HepG2 (cell line): ENCODE measurements around the gene CCDC178. TPM values are rescaled to one million over a fixed set of nuclear protein-coding genes. Genes with fewer than 3 reads are reported as not detected.

Source experiments
- ATAC-seq: fragments of 200-7000 bp; cut with Tn5 transposase; 3 replicates; pipeline ENCODE4 v1.9.1; 2020; ENCODE audit warnings: mild to moderate bottlenecking, moderate library complexity
- BruUV-seq: library from RNA; stranded (reverse); fragments of 400-500 nt; replicated peaks from 2 replicates; lab custom pipeline; 2021; lab: Mats Ljungman, UMichigan
- CTCF ChIA-PET: fragments of 300-600 bp; formaldehyde crosslinking; extraction: SDS; loops from one replicate; lab custom pipeline; 2021; ENCODE audit warnings: low total read pairs, inconsistent platforms, low intra/inter-chr PET ratio; lab: Yijun Ruan, JAX
- POLR2A ChIA-PET: fragments of 350-600 bp; sonication (Branson Sonifier 250); formaldehyde crosslinking; loops from one replicate; lab custom pipeline; 2020; ENCODE audit warnings: antibody characterized with exemption, inconsistent platforms; lab: Yijun Ruan, JAX
- DNase-seq: peaks from one replicate; pipeline ENCODE4 v3.0.0-alpha.2; 2015; ENCODE audit warnings: low spot score
- FAIRE-seq: peaks from 3 replicates; lab custom pipeline; 2011; peaks lifted over from hg19 to GRCh38; lab: Jason Lieb, UNC
- H2AFZ ChIP-seq: one replicate; pipeline ENCODE4 v1.6.1; 2011; ENCODE audit warnings: low read length, inconsistent platforms
- H3K27ac ChIP-seq: fragments of 300-600 bp; 3 replicates; pipeline ENCODE4 v1.8.0; 2011; ENCODE audit warnings: mixed run types, mild to moderate bottlenecking, mixed read lengths, low read length, inconsistent platforms; ENCODE audit not compliant: insufficient read depth; ENCODE audit errors: extremely low read length
- H3K27me3 ChIP-seq, 2 experiments: fragments of 200-600 bp in 1 of 2; 2 replicates in 1 of 2; 3 replicates in 1 of 2; pipeline versions ENCODE4 v1.6.0 to v1.8.0; 2011; ENCODE audit warnings: low read length in 2 of 2, mild to moderate bottlenecking in 2 of 2, moderate library complexity in 2 of 2, inconsistent platforms in 1 of 2; ENCODE audit not compliant: insufficient read depth in 2 of 2, control insufficient read depth in 1 of 2
- H3K36me3 ChIP-seq, 2 experiments: fragments of 200-600 bp in 1 of 2; replicated peaks in 1 of 2; 2 replicates in 1 of 2; 3 replicates in 1 of 2; pipeline versions ENCODE4 v1.5.1 to v1.8.0; 2011; ENCODE audit warnings: low read length in 2 of 2, inconsistent platforms in 1 of 2; ENCODE audit not compliant: insufficient read depth in 2 of 2, control insufficient read depth in 1 of 2
- H3K4me1 ChIP-seq: 2 replicates; pipeline ENCODE4 v1.5.1; 2012; ENCODE audit warnings: low read length, inconsistent platforms; ENCODE audit not compliant: insufficient read depth
- H3K4me2 ChIP-seq: 2 replicates; pipeline ENCODE4 v1.6.0; 2011; ENCODE audit warnings: low read depth, low read length, inconsistent platforms
- H3K4me3 ChIP-seq, 3 experiments: fragments of 200-600 bp in 1 of 3; sonication (generic), shearing (Covaris generic) in 1 of 3; replicated peaks in 1 of 3; 2 replicates each; pipeline ENCODE4 v1.5.1; 2011 to 2016; ENCODE audit warnings: low read length in 3 of 3, inconsistent platforms in 2 of 3, low read depth in 2 of 3, mild to moderate bottlenecking in 2 of 3, control low read depth in 1 of 3, mixed read lengths in 1 of 3; ENCODE audit not compliant: insufficient read depth in 1 of 3
- H3K79me2 ChIP-seq: one replicate; pipeline ENCODE4 v1.6.1; 2011; ENCODE audit warnings: low read length, inconsistent platforms; ENCODE audit not compliant: insufficient read depth
- H3K9ac ChIP-seq: 2 replicates; pipeline ENCODE4 v1.6.0; 2011; ENCODE audit warnings: mild to moderate bottlenecking, low read depth, low read length, inconsistent platforms; ENCODE audit not compliant: insufficient read depth
- H3K9me3 ChIP-seq: 2 replicates; pipeline ENCODE4 v1.5.1; 2012; ENCODE audit warnings: mild to moderate bottlenecking, low read length
- H4K20me1 ChIP-seq: 2 replicates; pipeline ENCODE4 v1.6.0; 2011; ENCODE audit warnings: inconsistent platforms, mild to moderate bottlenecking, low read length, moderate library complexity; ENCODE audit not compliant: insufficient read depth
- GATAD2A ChIP-seq: IDR thresholded peaks from 2 replicates; pipeline ENCODE4 v1.6.1; 2016
- HDAC2 ChIP-seq: sonication (generic); formaldehyde crosslinking; IDR thresholded peaks from 2 replicates; pipeline ENCODE4 v1.4.0; 2020; ENCODE audit warnings: missing genetic modification reagents
- JUN ChIP-seq: sonication (generic); formaldehyde crosslinking; IDR thresholded peaks from 2 replicates; pipeline ENCODE4 v1.4.0; 2020; ENCODE audit warnings: mild to moderate bottlenecking, missing genetic modification reagents
- KDM1A ChIP-seq: IDR thresholded peaks from 2 replicates; pipeline ENCODE4 v1.6.1; 2016; ENCODE audit warnings: missing compliant biosample characterization
- KLF12 ChIP-seq: sonication (generic); formaldehyde crosslinking; IDR thresholded peaks from 2 replicates; pipeline ENCODE4 v1.4.0; 2020; ENCODE audit warnings: missing genetic modification reagents, borderline replicate concordance
- NKX3-1 ChIP-seq: sonication (generic); formaldehyde crosslinking; IDR thresholded peaks from 2 replicates; pipeline ENCODE4 v1.5.0; 2020; ENCODE audit warnings: missing genetic modification reagents
- PHF21A ChIP-seq: sonication (generic); formaldehyde crosslinking; IDR thresholded peaks from 2 replicates; pipeline ENCODE4 v1.5.0; 2020; ENCODE audit warnings: mild to moderate bottlenecking, missing genetic modification reagents
- PITX1 ChIP-seq: sonication (generic); formaldehyde crosslinking; IDR thresholded peaks from 2 replicates; pipeline ENCODE4 v1.5.1; 2020; ENCODE audit warnings: mild to moderate bottlenecking, missing genetic modification reagents
- SAP130 ChIP-seq: IDR thresholded peaks from 2 replicates; pipeline ENCODE4 v1.6.1; 2016; ENCODE audit warnings: low read depth
- SP5 ChIP-seq: IDR thresholded peaks from 2 replicates; pipeline ENCODE4 v1.6.1; 2016; ENCODE audit warnings: low read depth, borderline replicate concordance
- SRY ChIP-seq: sonication (generic); formaldehyde crosslinking; IDR thresholded peaks from 2 replicates; pipeline ENCODE4 v1.8.0; 2022; ENCODE audit warnings: mild to moderate bottlenecking, missing genetic modification reagents
- STAT5B ChIP-seq: sonication (generic); formaldehyde crosslinking; IDR thresholded peaks from 2 replicates; pipeline ENCODE4 v1.4.0; 2020; ENCODE audit warnings: missing genetic modification reagents
- TCF12 ChIP-seq, 2 experiments: fragments of 450-650 bp in 1 of 2; sonication (generic) in 1 of 2; formaldehyde crosslinking in 1 of 2; IDR thresholded peaks; 2 replicates each; pipeline versions ENCODE4 v1.6.1 to v1.8.0; 2017 to 2022; ENCODE audit warnings: antibody characterized with exemption in 1 of 2, mild to moderate bottlenecking in 1 of 2, missing genetic modification reagents in 1 of 2, moderate library complexity in 1 of 2
- ZBTB8A ChIP-seq: sonication (generic); formaldehyde crosslinking; IDR thresholded peaks from 2 replicates; pipeline ENCODE4 v1.4.0; 2020; ENCODE audit warnings: mild to moderate bottlenecking, low read depth, missing genetic modification reagents, borderline replicate concordance
- ZKSCAN1 ChIP-seq: fragments of 150-350 bp; IDR thresholded peaks from 2 replicates; pipeline ENCODE4 v1.6.1; 2014; ENCODE audit warnings: low read length
- ZNF782 ChIP-seq: sonication (generic); formaldehyde crosslinking; IDR thresholded peaks from 2 replicates; pipeline ENCODE4 v1.4.0; 2020; ENCODE audit warnings: missing genetic modification reagents, mild to moderate bottlenecking, borderline replicate concordance
- WGBS: methylation state at CpG from one replicate; pipeline ENCODE4 v1.1.6; 2017; ENCODE audit warnings: low lambda C conversion rate; 5-methylcytosine and 5-hydroxymethylcytosine counted together
- in situ Hi-C: cut with HindIII; loops from 2 replicates; pipeline ENCODE4 v1.10.0; 2017; ENCODE audit warnings: low pct_unique_long_range_greater_than_20kb; ENCODE audit not compliant: extremely low pct_ligation_motif_present
- intact Hi-C: fragments of 100-400 bp; cut with micrococcal nuclease; formaldehyde crosslinking; loops from one replicate; pipeline ENCODE4 v1.10.0; 2022; ENCODE audit not compliant: unreplicated experiment
- polyA plus RNA-seq, 8 experiments: library from polyadenylated mRNA; depleted of rRNA in 3 of 8; stranded (reverse) in 7 of 8; unstranded in 1 of 8; fragments of >200 nt; fragmentation: Illumina TruSeq in 4 of 8; extraction: Trizol in 4 of 8; gene quantifications; 2 replicates each; pipeline versions ENCODE4 v1.2.1 to v1.2.3, GENCODE V29; 2011 to 2016; ENCODE audit warnings: low read depth in 4 of 8, missing spikeins in 1 of 8, mixed read lengths in 1 of 8; ENCODE audit not compliant: insufficient read depth in 1 of 8
- total RNA-seq, 5 experiments: library from RNA; depleted of rRNA; stranded (reverse); fragments of >200 nt; fragmentation: Illumina TruSeq; extraction: Trizol; gene quantifications; 2 replicates each; pipeline ENCODE4 v1.2.3, GENCODE V29; 2016; ENCODE audit warnings: low read depth in 1 of 5
- TF ChIP-seq, protein P1 (sequence below): fragments of 450-650 bp; IDR thresholded peaks from 2 replicates; pipeline ENCODE4 v1.6.1; 2017
- TF ChIP-seq, protein P2 (sequence below): sonication (generic); formaldehyde crosslinking; IDR thresholded peaks from 2 replicates; pipeline ENCODE4 v1.8.1; 2022; ENCODE audit warnings: low read depth, mild to moderate bottlenecking, missing genetic modification reagents

Gene CCDC178
- total and polyA plus RNA-seq, 2 of the 13 experiments (the other 11 are each of a cell fraction or from before 2014, with no cell fraction given): not detected

GRCh38 chr18:32929213-32929612 is 511.3 kb downstream of the CCDC178 start:
- no peak overlapping the region for H3K27ac ChIP-seq
- no peak for ATAC-seq
- no peak for FAIRE-seq
- TF ChIP-seq PHF21A (CRISPR knock-in tag): no peak
- TF ChIP-seq TCF12 (IDR thresholded peaks at IDR 0.05): no peak
- no peak for TF ChIP-seq TCF12 (CRISPR knock-in tag; IDR thresholded peaks at IDR 0.05)
- TF ChIP-seq, protein P1, sequence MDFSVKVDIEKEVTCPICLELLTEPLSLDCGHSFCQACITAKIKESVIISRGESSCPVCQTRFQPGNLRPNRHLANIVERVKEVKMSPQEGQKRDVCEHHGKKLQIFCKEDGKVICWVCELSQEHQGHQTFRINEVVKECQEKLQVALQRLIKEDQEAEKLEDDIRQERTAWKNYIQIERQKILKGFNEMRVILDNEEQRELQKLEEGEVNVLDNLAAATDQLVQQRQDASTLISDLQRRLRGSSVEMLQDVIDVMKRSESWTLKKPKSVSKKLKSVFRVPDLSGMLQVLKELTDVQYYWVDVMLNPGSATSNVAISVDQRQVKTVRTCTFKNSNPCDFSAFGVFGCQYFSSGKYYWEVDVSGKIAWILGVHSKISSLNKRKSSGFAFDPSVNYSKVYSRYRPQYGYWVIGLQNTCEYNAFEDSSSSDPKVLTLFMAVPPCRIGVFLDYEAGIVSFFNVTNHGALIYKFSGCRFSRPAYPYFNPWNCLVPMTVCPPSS: no peak
- no peak for TF ChIP-seq SP5 (CRISPR knock-in tag)
- no peak for TF ChIP-seq PITX1
- no peak for TF ChIP-seq KLF12 (CRISPR knock-in tag)
- TF ChIP-seq NKX3-1: no peak
- H3K4me3 ChIP-seq: no peak overlapping the region
- intact Hi-C loops (no loop called here), in situ Hi-C loops (no loop called here)
- WGBS: 19% methylated on average over 6 of the region's 6 CpGs
- H3K9me3 ChIP-seq: no peaks in the 10 kb centered on the region
- ChIA-PET CTCF (no interaction called here), POLR2A (no interaction called here)
- H3K9ac ChIP-seq: no peak overlapping the region
- no peaks in the 10 kb centered on the region for H3K36me3 ChIP-seq
- no peak overlapping the region for H3K4me2 ChIP-seq
- no peaks in the 10 kb centered on the region for H4K20me1 ChIP-seq
- no peaks in the 10 kb centered on the region for H3K79me2 ChIP-seq
- BruUV-seq: no TSS peak
- no peak overlapping the region for H2AFZ ChIP-seq
- no peaks in the 10 kb centered on the region for H3K27me3 ChIP-seq
- H3K4me1 ChIP-seq: no peaks in the 10 kb centered on the region
- DNase-seq: no peak

DNA sequence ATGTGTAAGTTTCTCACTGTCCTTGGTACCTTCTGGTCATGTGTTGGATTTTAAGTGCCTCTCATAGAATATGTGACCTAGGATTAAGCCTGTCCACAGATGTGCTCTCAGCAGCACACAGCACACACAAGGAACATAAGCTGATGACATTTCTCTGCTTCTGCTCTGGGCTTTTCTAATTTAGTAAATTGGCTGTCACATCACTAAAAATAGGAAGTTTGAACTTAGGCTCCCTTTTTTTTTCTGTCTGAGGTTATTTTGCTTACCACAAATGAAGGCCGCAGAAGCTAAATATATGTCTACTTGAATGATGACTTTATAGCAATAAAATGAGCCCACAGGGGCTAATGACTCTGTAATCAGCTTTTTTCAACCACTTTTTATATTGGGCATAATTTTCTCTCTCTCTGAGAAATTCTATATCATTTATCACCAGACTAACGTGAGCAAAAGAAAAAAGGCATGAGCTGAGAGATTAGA is 517.5 kb downstream of the CCDC178 start:
- intact Hi-C loops: no loop called here
- ChIA-PET POLR2A (no interaction called here), CTCF (no interaction called here)
- in situ Hi-C loops: no loop called here
- no peak overlapping the region for H3K4me3 ChIP-seq
- ATAC-seq (no peak), DNase-seq (no peak), FAIRE-seq (no peak)
- no peak overlapping the region for H3K27ac ChIP-seq
- no peaks in the 10 kb centered on the region for H3K27me3 ChIP-seq
- H3K4me1 ChIP-seq: peaks cover 21% of the 10 kb centered on the region
- no TSS peak for BruUV-seq
- no peaks in the 10 kb centered on the region for H3K79me2 ChIP-seq
- H3K4me2 ChIP-seq: no peak overlapping the region
- WGBS: 69% methylated on average over 2 of the region's 2 CpGs
- no peaks in the 10 kb centered on the region for H3K36me3 ChIP-seq
- no peak overlapping the region for H3K9ac ChIP-seq
- no peak overlapping the region for H2AFZ ChIP-seq
- no peaks in the 10 kb centered on the region for H4K20me1 ChIP-seq
- H3K9me3 ChIP-seq: no peaks in the 10 kb centered on the region
- TF ChIP-seq, protein P2, sequence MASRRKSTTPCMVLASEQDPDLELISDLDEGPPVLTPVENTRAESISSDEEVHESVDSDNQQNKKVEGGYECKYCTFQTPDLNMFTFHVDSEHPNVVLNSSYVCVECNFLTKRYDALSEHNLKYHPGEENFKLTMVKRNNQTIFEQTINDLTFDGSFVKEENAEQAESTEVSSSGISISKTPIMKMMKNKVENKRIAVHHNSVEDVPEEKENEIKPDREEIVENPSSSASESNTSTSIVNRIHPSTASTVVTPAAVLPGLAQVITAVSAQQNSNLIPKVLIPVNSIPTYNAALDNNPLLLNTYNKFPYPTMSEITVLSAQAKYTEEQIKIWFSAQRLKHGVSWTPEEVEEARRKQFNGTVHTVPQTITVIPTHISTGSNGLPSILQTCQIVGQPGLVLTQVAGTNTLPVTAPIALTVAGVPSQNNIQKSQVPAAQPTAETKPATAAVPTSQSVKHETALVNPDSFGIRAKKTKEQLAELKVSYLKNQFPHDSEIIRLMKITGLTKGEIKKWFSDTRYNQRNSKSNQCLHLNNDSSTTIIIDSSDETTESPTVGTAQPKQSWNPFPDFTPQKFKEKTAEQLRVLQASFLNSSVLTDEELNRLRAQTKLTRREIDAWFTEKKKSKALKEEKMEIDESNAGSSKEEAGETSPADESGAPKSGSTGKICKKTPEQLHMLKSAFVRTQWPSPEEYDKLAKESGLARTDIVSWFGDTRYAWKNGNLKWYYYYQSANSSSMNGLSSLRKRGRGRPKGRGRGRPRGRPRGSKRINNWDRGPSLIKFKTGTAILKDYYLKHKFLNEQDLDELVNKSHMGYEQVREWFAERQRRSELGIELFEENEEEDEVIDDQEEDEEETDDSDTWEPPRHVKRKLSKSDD (CRISPR knock-in tag): no peak
- no peak for TF ChIP-seq ZBTB8A (CRISPR knock-in tag)
- no peak for TF ChIP-seq KDM1A (CRISPR knock-in tag)
- no peak for TF ChIP-seq JUN (CRISPR knock-in tag)
- no peak for TF ChIP-seq NKX3-1
- no peak for TF ChIP-seq STAT5B (CRISPR knock-in tag)
- no peak for TF ChIP-seq GATAD2A (CRISPR knock-in tag)
- TF ChIP-seq SAP130 (CRISPR knock-in tag): no peak
- TF ChIP-seq ZNF782 (CRISPR knock-in tag): no peak
- no peak for TF ChIP-seq HDAC2 (CRISPR knock-in tag)
- no peak for TF ChIP-seq SRY
- TF ChIP-seq ZKSCAN1: no peak
